GM12878 (cell line): Measurements from ENCODE around the gene FSTL4. TPM values are rescaled to one million over a fixed set of nuclear protein-coding genes. Genes with fewer than 3 reads are reported as not detected.

Experiments
- ATAC-seq: fragments of 200-7000 bp; cut with Tn5 transposase; 3 replicates; pipeline ENCODE4 v1.9.1; 2020; ENCODE audit warnings: mild to moderate bottlenecking, moderate library complexity
- BruUV-seq: library from RNA; stranded (reverse); fragments of 400-500 nt; replicated peaks from 2 replicates; lab custom pipeline; 2021; lab: Mats Ljungman, UMichigan
- CTCF ChIA-PET: fragments of 300-600 bp; sonication (Branson Sonifier 250); formaldehyde crosslinking; extraction: SDS; loops from one replicate; lab custom pipeline; 2021; ENCODE audit warnings: inconsistent platforms; lab: Yijun Ruan, JAX
- POLR2A ChIA-PET: fragments of 350-600 bp; formaldehyde crosslinking; extraction: SDS; loops from one replicate; lab custom pipeline; 2021; ENCODE audit warnings: inconsistent platforms; lab: Charles Lee
- RAD21 ChIA-PET: fragments of 300-600 bp; sonication (Branson Sonifier 250); formaldehyde crosslinking; loops from one replicate; lab custom pipeline; 2023; ENCODE audit warnings: antibody characterized with exemption; ENCODE audit not compliant: unreplicated experiment; lab: Charles Lee
- SMC1A ChIA-PET: fragments of 300-600 bp; sonication (Branson Sonifier 250); formaldehyde crosslinking; loops from one replicate; lab custom pipeline; 2023; ENCODE audit not compliant: unreplicated experiment, uncharacterized antibody; lab: Charles Lee
- DNase-seq: peaks from one replicate; pipeline ENCODE4 v3.0.0-alpha.2; 2011; ENCODE audit warnings: low read depth, low spot score
- FAIRE-seq: peaks from 3 replicates; lab custom pipeline; 2011; peaks lifted over from hg19 to GRCh38; lab: Jason Lieb, UNC
- H2AFZ ChIP-seq: 2 replicates; pipeline ENCODE4 v1.6.0; 2011; ENCODE audit warnings: low read depth, low read length, control low read depth; ENCODE audit not compliant: control insufficient read depth
- H3K27ac ChIP-seq: 2 replicates; pipeline ENCODE4 v1.5.1; 2011; ENCODE audit warnings: control low read depth; ENCODE audit not compliant: control insufficient read depth, insufficient read depth
- H3K27me3 ChIP-seq, 2 experiments: replicated peaks in 1 of 2; 2 replicates each; pipeline versions ENCODE4 v1.6.0 to v1.6.1; 2011; ENCODE audit warnings: low read length in 1 of 2; ENCODE audit not compliant: control insufficient read depth in 2 of 2, insufficient read depth in 2 of 2
- H3K36me3 ChIP-seq, 2 experiments: 2 replicates each; pipeline ENCODE4 v1.5.1; 2011; ENCODE audit warnings: low read length in 1 of 2; ENCODE audit not compliant: control insufficient read depth in 2 of 2, insufficient read depth in 2 of 2
- H3K4me1 ChIP-seq: 2 replicates; pipeline ENCODE4 v1.6.1; 2011; ENCODE audit warnings: mild to moderate bottlenecking, low read length, moderate library complexity, mixed read lengths; ENCODE audit not compliant: control insufficient read depth, insufficient read depth
- H3K4me2 ChIP-seq: 2 replicates; pipeline ENCODE4 v1.6.0; 2011; ENCODE audit warnings: control low read depth; ENCODE audit not compliant: control insufficient read depth, insufficient read depth
- H3K4me3 ChIP-seq: fragments of 200-600 bp; sonication (generic); 2 replicates; pipeline ENCODE4 v1.5.1; 2016
- H3K79me2 ChIP-seq: 2 replicates; pipeline ENCODE4 v1.6.0; 2011; ENCODE audit warnings: low read length; ENCODE audit not compliant: control insufficient read depth, insufficient read depth
- H3K9ac ChIP-seq: 2 replicates; pipeline ENCODE4 v1.8.0; 2011; ENCODE audit warnings: low read length, control low read depth, mixed read lengths; ENCODE audit not compliant: control insufficient read depth, insufficient read depth
- H3K9me3 ChIP-seq: replicated peaks from 3 replicates; pipeline ENCODE4 v1.5.1; 2011; ENCODE audit warnings: mild to moderate bottlenecking, low read length; ENCODE audit not compliant: control insufficient read depth, insufficient read depth
- H4K20me1 ChIP-seq: 2 replicates; pipeline ENCODE4 v1.6.0; 2011; ENCODE audit not compliant: control insufficient read depth, insufficient read depth
- ASH2L ChIP-seq: fragments of 300-600, 200-600 bp; sonication (generic); IDR thresholded peaks from 2 replicates; pipeline ENCODE4 v1.6.1; 2017; ENCODE audit warnings: low read depth, mild to moderate bottlenecking, borderline replicate concordance
- IKZF1 ChIP-seq: fragments of 450-650 bp; conservative IDR thresholded peaks from 2 replicates; pipeline ENCODE4 v1.6.1; 2017; ENCODE audit warnings: antibody characterized with exemption, mild to moderate bottlenecking
- IRF4 ChIP-seq: IDR thresholded peaks from 2 replicates; pipeline ENCODE4 v1.6.1; 2011; ENCODE audit warnings: low read depth, low read length
- MEF2A ChIP-seq: IDR thresholded peaks from 2 replicates; pipeline ENCODE4 v1.6.1; 2011; ENCODE audit warnings: low read depth, mild to moderate bottlenecking, low read length, moderate library complexity; ENCODE audit not compliant: insufficient read depth
- MYC ChIP-seq: IDR thresholded peaks from 2 replicates; pipeline ENCODE4 v1.6.1; 2011; ENCODE audit warnings: mild to moderate bottlenecking, low read length, moderate library complexity, inconsistent platforms; ENCODE audit not compliant: insufficient read depth, insufficient replicate concordance, insufficient read length, severe bottlenecking
- NFYA ChIP-seq: IDR thresholded peaks from 2 replicates; pipeline ENCODE4 v1.6.1; 2011; ENCODE audit warnings: low read depth, mild to moderate bottlenecking, low read length, improper control_type of control experiment, borderline replicate concordance
- SMAD5 ChIP-seq: IDR thresholded peaks from 2 replicates; pipeline ENCODE4 v1.6.1; 2016; ENCODE audit warnings: antibody characterized with exemption, low read depth
- SRF ChIP-seq, 2 experiments: IDR thresholded peaks; 2 replicates each; pipeline ENCODE4 v1.6.1; 2011; ENCODE audit warnings: low read depth in 2 of 2, low read length in 2 of 2, mild to moderate bottlenecking in 1 of 2, moderate library complexity in 1 of 2
- TCF3 ChIP-seq: IDR thresholded peaks from 2 replicates; pipeline ENCODE4 v1.6.1; 2012; ENCODE audit warnings: low read depth, mild to moderate bottlenecking, low read length, borderline replicate concordance; ENCODE audit not compliant: insufficient read depth
- TCF7 ChIP-seq: IDR thresholded peaks from 2 replicates; pipeline ENCODE4 v1.6.1; 2014; ENCODE audit warnings: antibody characterized with exemption, borderline replicate concordance
- ZNF274 ChIP-seq: IDR thresholded peaks from one replicate; pipeline ENCODE4 v1.8.0; 2011; ENCODE audit not compliant: insufficient read length, insufficient read depth
- WGBS: methylation state at CpG from one replicate; pipeline ENCODE4 v1.1.6; 2016; ENCODE audit warnings: low lambda C conversion rate; ENCODE audit not compliant: insufficient replicate concordance, insufficient coverage; ENCODE audit errors: missing lambda C conversion rate; 5-methylcytosine and 5-hydroxymethylcytosine counted together
- in situ Hi-C: fragments of 300-500 bp; cut with MboI; formaldehyde crosslinking; loops from 9 replicates; pipeline ENCODE4 v1.14.3; 2018; ENCODE audit warnings: mixed read lengths
- intact Hi-C: fragments of 100-400 bp; cut with micrococcal nuclease; formaldehyde crosslinking; loops from one replicate; pipeline ENCODE4 v1.14.2; 2022; ENCODE audit not compliant: unreplicated experiment
- polyA plus RNA-seq, 11 experiments: library from polyadenylated mRNA; depleted of rRNA in 4 of 11; unstranded in 6 of 11; stranded (reverse) in 5 of 11; fragments of >200 nt; fragmentation: Nextera tagmentation in 4 of 11; fragmentation: Illumina TruSeq in 1 of 11; extraction: Ambion mirVana in 4 of 11; extraction: Trizol in 1 of 11; gene quantifications; 1 replicate in 1 of 11; 2 replicates in 10 of 11; pipeline versions ENCODE4 v1.2.1 to v1.2.3, GENCODE V29; 2011 to 2016; ENCODE audit warnings: inconsistent platforms in 2 of 11, missing spikeins in 2 of 11, low read depth in 1 of 11
- total RNA-seq, 4 experiments: library from RNA; depleted of rRNA in 3 of 4; stranded (reverse); fragments of >200 nt in 3 of 4; fragmentation: Illumina TruSeq in 1 of 4; extraction: Trizol in 1 of 4; gene quantifications; 2 replicates each; pipeline versions ENCODE4 v1.2.1 to v1.2.3, GENCODE V29; 2013 to 2021
- TF ChIP-seq, protein P1 (sequence below): fragments of 450-650 bp; formaldehyde crosslinking; IDR thresholded peaks from 2 replicates; pipeline ENCODE4 v1.4.0; 2022; ENCODE audit warnings: mild to moderate bottlenecking, moderate library complexity
- TF ChIP-seq, protein P2 (sequence below): IDR thresholded peaks from 2 replicates; pipeline ENCODE4 v1.6.1; 2012; ENCODE audit warnings: improper control_type of control experiment, low read depth, low read length; ENCODE audit not compliant: insufficient replicate concordance

Gene FSTL4
- total and polyA plus RNA-seq, 10 of the 15 experiments (the other 5 are each of a cell fraction or from before 2014, with no cell fraction given), result 0.01 to 0.79 (median 0.21) TPM; not detected in 6

DNA sequence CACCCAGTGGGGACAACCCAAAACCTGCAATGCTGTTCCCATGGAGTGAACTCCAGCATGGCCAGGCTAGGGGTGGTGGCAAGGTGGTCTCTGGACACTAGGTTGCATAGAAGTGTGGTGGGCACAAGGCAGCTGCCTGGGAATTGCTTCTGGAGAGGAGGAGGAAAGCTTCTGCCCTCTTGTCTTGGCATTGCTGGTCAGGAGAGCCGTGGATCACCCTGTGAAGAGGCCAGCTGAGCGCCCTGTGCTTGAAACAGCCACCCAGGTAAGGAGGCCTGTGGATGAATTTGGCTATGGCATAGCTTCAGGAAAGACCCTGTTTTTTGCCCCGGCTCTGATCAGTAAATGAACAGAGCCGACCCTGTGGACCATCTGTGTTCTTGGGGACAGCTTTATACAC lies 287.4 kb downstream of the FSTL4 start:
- CTCF ChIA-PET, result interaction anchor here (1.1 to 2.1 kb wide), 4 partner anchors 16 to 218 kb away, joined by 3 to 6 read pairs (median 3); no protein-coding TSS in a partner anchor
- no peak overlapping the region for H3K4me3 ChIP-seq
- no peaks in the 10 kb centered on the region for H3K36me3 ChIP-seq
- no peak overlapping the region for H3K27ac ChIP-seq
- no peaks in the 10 kb centered on the region for H4K20me1 ChIP-seq
- 0 out of 2 replicates have a peak overlapping the region, but pooled peaks have one; percentile 22 for H3K4me2 ChIP-seq
- H3K4me1 ChIP-seq, result peaks cover 34% of the 10 kb centered on the region
- no peak for ATAC-seq
- H2AFZ ChIP-seq, result no peak overlapping the region
- no peak for TF ChIP-seq ZNF274
- no peak for TF ChIP-seq SMAD5
- TF ChIP-seq, protein P1, sequence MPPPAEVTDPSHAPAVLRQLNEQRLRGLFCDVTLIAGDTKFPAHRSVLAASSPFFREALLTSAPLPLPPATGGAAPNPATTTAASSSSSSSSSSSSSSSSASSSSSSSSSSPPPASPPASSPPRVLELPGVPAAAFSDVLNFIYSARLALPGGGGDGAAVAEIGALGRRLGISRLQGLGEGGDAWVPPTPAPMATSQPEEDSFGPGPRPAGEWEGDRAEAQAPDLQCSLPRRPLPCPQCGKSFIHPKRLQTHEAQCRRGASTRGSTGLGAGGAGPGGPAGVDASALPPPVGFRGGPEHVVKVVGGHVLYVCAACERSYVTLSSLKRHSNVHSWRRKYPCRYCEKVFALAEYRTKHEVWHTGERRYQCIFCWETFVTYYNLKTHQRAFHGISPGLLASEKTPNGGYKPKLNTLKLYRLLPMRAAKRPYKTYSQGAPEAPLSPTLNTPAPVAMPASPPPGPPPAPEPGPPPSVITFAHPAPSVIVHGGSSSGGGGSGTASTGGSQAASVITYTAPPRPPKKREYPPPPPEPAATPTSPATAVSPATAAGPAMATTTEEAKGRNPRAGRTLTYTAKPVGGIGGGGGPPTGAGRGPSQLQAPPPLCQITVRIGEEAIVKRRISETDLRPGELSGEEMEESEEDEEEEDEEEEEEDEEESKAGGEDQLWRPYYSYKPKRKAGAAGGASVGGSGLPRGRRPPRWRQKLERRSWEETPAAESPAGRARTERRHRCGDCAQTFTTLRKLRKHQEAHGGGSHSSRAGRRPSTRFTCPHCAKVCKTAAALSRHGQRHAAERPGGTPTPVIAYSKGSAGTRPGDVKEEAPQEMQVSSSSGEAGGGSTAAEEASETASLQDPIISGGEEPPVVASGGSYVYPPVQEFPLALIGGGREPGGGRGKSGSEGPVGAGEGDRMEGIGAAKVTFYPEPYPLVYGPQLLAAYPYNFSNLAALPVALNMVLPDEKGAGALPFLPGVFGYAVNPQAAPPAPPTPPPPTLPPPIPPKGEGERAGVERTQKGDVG (CRISPR knock-in tag), result no peak
- TF ChIP-seq IRF4, result no peak
- TF ChIP-seq TCF7, result no peak
- no peak for TF ChIP-seq NFYA
- TF ChIP-seq, protein P2, sequence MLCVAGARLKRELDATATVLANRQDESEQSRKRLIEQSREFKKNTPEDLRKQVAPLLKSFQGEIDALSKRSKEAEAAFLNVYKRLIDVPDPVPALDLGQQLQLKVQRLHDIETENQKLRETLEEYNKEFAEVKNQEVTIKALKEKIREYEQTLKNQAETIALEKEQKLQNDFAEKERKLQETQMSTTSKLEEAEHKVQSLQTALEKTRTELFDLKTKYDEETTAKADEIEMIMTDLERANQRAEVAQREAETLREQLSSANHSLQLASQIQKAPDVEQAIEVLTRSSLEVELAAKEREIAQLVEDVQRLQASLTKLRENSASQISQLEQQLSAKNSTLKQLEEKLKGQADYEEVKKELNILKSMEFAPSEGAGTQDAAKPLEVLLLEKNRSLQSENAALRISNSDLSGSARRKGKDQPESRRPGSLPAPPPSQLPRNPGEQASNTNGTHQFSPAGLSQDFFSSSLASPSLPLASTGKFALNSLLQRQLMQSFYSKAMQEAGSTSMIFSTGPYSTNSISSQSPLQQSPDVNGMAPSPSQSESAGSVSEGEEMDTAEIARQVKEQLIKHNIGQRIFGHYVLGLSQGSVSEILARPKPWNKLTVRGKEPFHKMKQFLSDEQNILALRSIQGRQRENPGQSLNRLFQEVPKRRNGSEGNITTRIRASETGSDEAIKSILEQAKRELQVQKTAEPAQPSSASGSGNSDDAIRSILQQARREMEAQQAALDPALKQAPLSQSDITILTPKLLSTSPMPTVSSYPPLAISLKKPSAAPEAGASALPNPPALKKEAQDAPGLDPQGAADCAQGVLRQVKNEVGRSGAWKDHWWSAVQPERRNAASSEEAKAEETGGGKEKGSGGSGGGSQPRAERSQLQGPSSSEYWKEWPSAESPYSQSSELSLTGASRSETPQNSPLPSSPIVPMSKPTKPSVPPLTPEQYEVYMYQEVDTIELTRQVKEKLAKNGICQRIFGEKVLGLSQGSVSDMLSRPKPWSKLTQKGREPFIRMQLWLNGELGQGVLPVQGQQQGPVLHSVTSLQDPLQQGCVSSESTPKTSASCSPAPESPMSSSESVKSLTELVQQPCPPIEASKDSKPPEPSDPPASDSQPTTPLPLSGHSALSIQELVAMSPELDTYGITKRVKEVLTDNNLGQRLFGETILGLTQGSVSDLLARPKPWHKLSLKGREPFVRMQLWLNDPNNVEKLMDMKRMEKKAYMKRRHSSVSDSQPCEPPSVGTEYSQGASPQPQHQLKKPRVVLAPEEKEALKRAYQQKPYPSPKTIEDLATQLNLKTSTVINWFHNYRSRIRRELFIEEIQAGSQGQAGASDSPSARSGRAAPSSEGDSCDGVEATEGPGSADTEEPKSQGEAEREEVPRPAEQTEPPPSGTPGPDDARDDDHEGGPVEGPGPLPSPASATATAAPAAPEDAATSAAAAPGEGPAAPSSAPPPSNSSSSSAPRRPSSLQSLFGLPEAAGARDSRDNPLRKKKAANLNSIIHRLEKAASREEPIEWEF, result no peak
- TF ChIP-seq IKZF1, result no peak
- TF ChIP-seq TCF3, result no peak
- TF ChIP-seq ASH2L, result no peak
- no peak for TF ChIP-seq MYC
- TF ChIP-seq SRF (IDR thresholded peaks at IDR 0.05; ENCODE audit: low read depth in 2 of 2, low read length in 2 of 2), result no peak
- TF ChIP-seq MEF2A, result no peak
- TF ChIP-seq, all 136 proteins: peak for 0
- H3K9me3 ChIP-seq, result no peaks in the 10 kb centered on the region
- no peak overlapping the region for H3K9ac ChIP-seq
- H3K27me3 ChIP-seq, result no peaks in the 10 kb centered on the region
- SMC1A ChIA-PET, result interaction anchor here (1.1 to 1.4 kb wide), 2 partner anchors 9 to 11 kb away, joined by 3 to 4 read pairs; no protein-coding TSS in a partner anchor
- intact Hi-C loops, result no loop called here
- in situ Hi-C loops, result no loop called here
- POLR2A ChIA-PET, result no interaction called here
- FAIRE-seq (no peak), DNase-seq (no peak)
- H3K79me2 ChIP-seq, result no peaks in the 10 kb centered on the region
- BruUV-seq, result no TSS peak
- RAD21 ChIA-PET, result interaction anchor here (1.2 kb wide), 1 partner anchor 73 kb away, joined by 3 read pairs; no protein-coding TSS in a partner anchor
- 0% methylated on average over 4 of the region's 4 CpGs for WGBS
